HCT116 (cell line): ENCODE data around the gene ADARB2. TPM values are rescaled to one million over a fixed set of nuclear protein-coding genes. Genes with fewer than 3 reads are reported as not detected.

Experiments used
- ATAC-seq: fragments of 200-7000 bp; cut with Tn5 transposase; 2 replicates; pipeline ENCODE4 v1.9.1; 2020; ENCODE audit warnings: mild to moderate bottlenecking, moderate library complexity
- BruUV-seq: library from RNA; stranded (reverse); fragments of 400-500 nt; replicated peaks from 2 replicates; lab custom pipeline; 2021; lab: Mats Ljungman, UMichigan
- CTCF ChIA-PET: fragments of 300-600 bp; sonication (Branson Sonifier 250); formaldehyde crosslinking; loops from one replicate; lab custom pipeline; 2021; ENCODE audit warnings: antibody characterized with exemption; lab: Charles Lee
- POLR2A ChIA-PET: fragments of 300-600, 350-600 bp; sonication (Branson Sonifier 250); formaldehyde crosslinking; loops from one replicate; lab custom pipeline; 2021; ENCODE audit warnings: antibody characterized with exemption; lab: Charles Lee
- RAD21 ChIA-PET, 2 experiments: fragments of 300-600 bp; sonication (Branson Sonifier 250); formaldehyde crosslinking; loops; one replicate each; lab custom pipeline; 2023; ENCODE audit warnings: low total read pairs in 2 of 2; ENCODE audit not compliant: uncharacterized antibody in 2 of 2, unreplicated experiment in 2 of 2, low non-redundant PET in 1 of 2; lab: Charles Lee
- DNase-seq: peaks from one replicate; pipeline ENCODE4 v3.0.0-alpha.2; 2010; ENCODE audit warnings: low read depth, low spot score
- H2AFZ ChIP-seq: fragments of 200-600 bp; shearing (Covaris generic), sonication (generic); 2 replicates; pipeline ENCODE4 v1.6.1; 2017; ENCODE audit warnings: low read depth, mixed run types, mixed read lengths, antibody characterized with exemption, low read length; ENCODE audit not compliant: poor library complexity, severe bottlenecking
- H3K27ac ChIP-seq: 2 replicates; pipeline ENCODE4 v1.5.1; 2012; ENCODE audit warnings: low read depth, low read length
- H3K27me3 ChIP-seq: fragments of 200-600 bp; sonication (generic); 2 replicates; pipeline ENCODE4 v1.6.1; 2016; ENCODE audit warnings: mixed run types, low read length, mixed read lengths; ENCODE audit not compliant: insufficient read depth
- H3K36me3 ChIP-seq, 2 experiments: fragments of 200-500 bp in 1 of 2; fragments of 200-600 bp in 1 of 2; sonication (Bioruptor generic) in 1 of 2; sonication (generic) in 1 of 2; 2 replicates each; pipeline versions ENCODE4 v1.5.1 to v1.6.1; 2014 to 2016; ENCODE audit warnings: low read length in 2 of 2, inconsistent platforms in 1 of 2, mixed read lengths in 1 of 2, mixed run types in 1 of 2; ENCODE audit not compliant: insufficient read depth in 2 of 2, control insufficient read depth in 1 of 2
- H3K4me1 ChIP-seq, 2 experiments: fragments of 200-600 bp in 1 of 2; sonication (generic) in 1 of 2; 2 replicates each; pipeline versions ENCODE4 v1.5.1 to v1.6.1; 2012 to 2017; ENCODE audit warnings: low read length in 2 of 2, inconsistent platforms in 1 of 2, mild to moderate bottlenecking in 1 of 2, mixed read lengths in 1 of 2, mixed run types in 1 of 2, moderate library complexity in 1 of 2; ENCODE audit not compliant: insufficient read depth in 2 of 2, control insufficient read depth in 1 of 2
- H3K4me2 ChIP-seq: fragments of 200-600 bp; sonication (generic); 2 replicates; pipeline ENCODE4 v1.6.1; 2017; ENCODE audit warnings: mixed run types, low read length, mixed read lengths
- H3K4me3 ChIP-seq, 2 experiments: fragments of 200-600 bp in 1 of 2; sonication (generic) in 1 of 2; replicated peaks in 1 of 2; 2 replicates each; pipeline ENCODE4 v1.5.1; 2011 to 2016; ENCODE audit warnings: low read length in 2 of 2, control low read depth in 1 of 2, low read depth in 1 of 2, mild to moderate bottlenecking in 1 of 2, mixed read lengths in 1 of 2, mixed run types in 1 of 2
- H3K79me2 ChIP-seq: fragments of 200-600 bp; sonication (generic); 2 replicates; pipeline ENCODE4 v1.6.1; 2017; ENCODE audit warnings: mild to moderate bottlenecking, mixed run types, low read length, moderate library complexity, mixed read lengths; ENCODE audit not compliant: insufficient read depth
- H3K9ac ChIP-seq: fragments of 200-600 bp; sonication (generic); 2 replicates; pipeline ENCODE4 v1.6.1; 2016; ENCODE audit warnings: low read length, mixed read lengths
- H3K9me2 ChIP-seq: fragments of 200-600 bp; sonication (generic), shearing (Covaris generic); 2 replicates; pipeline ENCODE4 v1.6.1; 2017; ENCODE audit warnings: mixed run types, mild to moderate bottlenecking, moderate library complexity; ENCODE audit not compliant: insufficient read depth
- H3K9me3 ChIP-seq, 2 experiments: fragments of 200-500 bp in 1 of 2; fragments of 200-600 bp in 1 of 2; sonication (Bioruptor generic) in 1 of 2; sonication (generic) in 1 of 2; 2 replicates each; pipeline ENCODE4 v1.6.1; 2014 to 2017; ENCODE audit warnings: low read length in 2 of 2, mixed read lengths in 2 of 2, inconsistent platforms in 1 of 2, low read depth in 1 of 2, mild to moderate bottlenecking in 1 of 2, mixed run types in 1 of 2, moderate library complexity in 1 of 2; ENCODE audit not compliant: control insufficient read depth in 1 of 2, insufficient read depth in 1 of 2
- H4K20me1 ChIP-seq: fragments of 200-600 bp; sonication (generic), shearing (Covaris generic); 2 replicates; pipeline ENCODE4 v1.6.1; 2017; ENCODE audit warnings: mixed run types, mild to moderate bottlenecking, moderate library complexity; ENCODE audit not compliant: insufficient read depth
- ATF3 ChIP-seq: IDR thresholded peaks from 2 replicates; pipeline ENCODE4 v1.6.1; 2012
- CEBPB ChIP-seq: IDR thresholded peaks from 2 replicates; pipeline ENCODE4 v1.6.1; 2012; ENCODE audit warnings: low read depth
- CTCF ChIP-seq, 3 experiments: fragments of 200-600 bp in 1 of 3; sonication (generic) in 1 of 3; IDR thresholded peaks in 2 of 3; conservative IDR thresholded peaks in 1 of 3; 2 replicates each; pipeline ENCODE4 v1.5.1; 2012 to 2017; ENCODE audit warnings: low read depth in 2 of 3, low read length in 2 of 3, antibody characterized with exemption in 1 of 3, borderline replicate concordance in 1 of 3, control low read depth in 1 of 3, mild to moderate bottlenecking in 1 of 3, mixed read lengths in 1 of 3, mixed run types in 1 of 3, moderate library complexity in 1 of 3; ENCODE audit not compliant: insufficient read depth in 1 of 3
- EGR1 ChIP-seq: IDR thresholded peaks from 2 replicates; pipeline ENCODE4 v1.6.1; 2012; ENCODE audit warnings: low read depth
- ELF1 ChIP-seq: IDR thresholded peaks from 2 replicates; pipeline ENCODE4 v1.6.1; 2012; ENCODE audit warnings: low read depth, borderline replicate concordance
- EZH2 ChIP-seq: fragments of 200-600 bp; sonication (generic); IDR thresholded peaks from 2 replicates; pipeline ENCODE4 v1.6.1; 2017; ENCODE audit warnings: antibody characterized with exemption, mixed run types
- POLR2A ChIP-seq: IDR thresholded peaks from 2 replicates; pipeline ENCODE4 v1.7.0; 2011; ENCODE audit warnings: borderline replicate concordance; ENCODE audit not compliant: insufficient read depth, insufficient read length; ENCODE audit errors: extremely low read depth
- POLR2AphosphoS5 ChIP-seq: IDR thresholded peaks from 2 replicates; pipeline ENCODE4 v1.6.1; 2011; ENCODE audit warnings: mild to moderate bottlenecking, low read depth, low read length, moderate library complexity
- RAD21 ChIP-seq: IDR thresholded peaks from 2 replicates; pipeline ENCODE4 v1.6.1; 2012; ENCODE audit warnings: low read depth, mild to moderate bottlenecking
- REST ChIP-seq: IDR thresholded peaks from 2 replicates; pipeline ENCODE4 v1.6.1; 2012; ENCODE audit warnings: low read depth
- SIN3A ChIP-seq: IDR thresholded peaks from 2 replicates; pipeline ENCODE4 v1.6.1; 2012; ENCODE audit warnings: low read depth
- TCF7L2 ChIP-seq: IDR thresholded peaks from 2 replicates; pipeline ENCODE4 v1.7.0; 2011; ENCODE audit warnings: borderline replicate concordance, inconsistent platforms; ENCODE audit not compliant: insufficient read depth, insufficient read length; ENCODE audit errors: extremely low read depth
- YY1 ChIP-seq: IDR thresholded peaks from 2 replicates; pipeline ENCODE4 v1.6.1; 2011; ENCODE audit warnings: low read length, low read depth, moderate library complexity, mild to moderate bottlenecking; ENCODE audit not compliant: insufficient replicate concordance; ENCODE audit errors: extremely low read depth
- ZBTB33 ChIP-seq: IDR thresholded peaks from 2 replicates; pipeline ENCODE4 v1.6.1; 2011; ENCODE audit warnings: mild to moderate bottlenecking, low read length, moderate library complexity; ENCODE audit not compliant: insufficient replicate concordance; ENCODE audit errors: extremely low read depth
- ZFX ChIP-seq: fragments of 450-650 bp; IDR thresholded peaks from 2 replicates; pipeline ENCODE4 v1.6.1; 2017
- ZNF274 ChIP-seq: fragments of 200-500 bp; sonication (Bioruptor generic); IDR thresholded peaks from 2 replicates; pipeline ENCODE4 v1.6.1; 2014; ENCODE audit warnings: mild to moderate bottlenecking, low read depth, low read length, inconsistent platforms
- intact Hi-C: fragments of 100-400 bp; cut with micrococcal nuclease; formaldehyde crosslinking; loops from 2 replicates; pipeline ENCODE4 v1.10.0; 2022
- total RNA-seq: library from RNA; stranded (reverse); gene quantifications from one replicate; pipeline ENCODE4 v1.2.1, GENCODE V29; 2021; ENCODE audit not compliant: unreplicated experiment

Gene ADARB2
- total RNA-seq, 1 experiment from 2014 or later: not detected

- no peaks in the 10 kb centered on the region for H3K79me2 ChIP-seq
- TF ChIP-seq REST: no peak
- no peak for TF ChIP-seq ELF1
- TF ChIP-seq POLR2A: no peak
- TF ChIP-seq ZNF274: no peak
- TF ChIP-seq CEBPB: no peak
- TF ChIP-seq SIN3A: no peak
- no peak for TF ChIP-seq CTCF (IDR thresholded peaks at IDR 0.05 in 2 of 3, conservative IDR thresholded peaks at IDR 0.05 in 1 of 3; ENCODE audit: borderline replicate concordance in 1 of 3, insufficient read depth in 1 of 3, low read depth in 2 of 3, low read length in 2 of 3)
- TF ChIP-seq ATF3: no peak
- TF ChIP-seq EZH2: no peak
- TF ChIP-seq YY1: no peak
- no peak for TF ChIP-seq RAD21
- TF ChIP-seq ZFX: no peak
- TF ChIP-seq TCF7L2: no peak
- TF ChIP-seq EGR1: no peak
- TF ChIP-seq ZBTB33: no peak
- TF ChIP-seq POLR2AphosphoS5: no peak
- TF ChIP-seq, all 23 proteins: peak for 0
- Histone ChIP-seq H3K27ac (no peak overlapping the region), H3K9me2 (no peaks in the 10 kb centered on the region), H2AFZ (no peak overlapping the region), H3K4me3 (no peak overlapping the region), H3K9me3 (no peaks in the 10 kb centered on the region), H3K27me3 (peaks cover 9% of the 10 kb centered on the region), H3K4me2 (no peak overlapping the region), H3K9ac (no peak overlapping the region), H3K36me3 (no peaks in the 10 kb centered on the region), H4K20me1 (no peaks in the 10 kb centered on the region), H3K4me1 (no peaks in the 10 kb centered on the region; a peak in 1 of 4 replicates)
- no TSS peak for BruUV-seq
- DNase-seq (no peak), ATAC-seq (0 out of 2 replicates have a peak, but pooled peaks have one; percentile 47)
- CTCF ChIA-PET: no interaction called here
- POLR2A ChIA-PET: no interaction called here
- intact Hi-C loops: no loop called here
- RAD21 ChIA-PET: no interaction called here
Observed at GRCh38 chr10:1202343-1202742, 535.0 kb downstream of the ADARB2 start.
